Smooth muscle cell (in vitro differentiated cells): Measurements from ENCODE around the gene OSBP2. TPM values are rescaled to one million over a fixed set of nuclear protein-coding genes. Genes with fewer than 3 reads are reported as not detected.

Experiments used
- DNase-seq: peaks from one replicate; lab custom pipeline; 2025; ENCODE audit not compliant: unreplicated experiment; lab: John Stamatoyannopoulos, UW
- H2AFZ ChIP-seq: fragments of 200-600 bp; sonication (generic); 2 replicates; pipeline ENCODE4 v1.6.0; 2016; ENCODE audit warnings: antibody characterized with exemption, low read depth, mild to moderate bottlenecking
- H3F3A ChIP-seq: fragments of 200-600 bp; sonication (generic); 2 replicates; pipeline ENCODE4 v1.6.0; 2017; ENCODE audit warnings: antibody characterized with exemption, low read depth
- H3K27ac ChIP-seq: fragments of 200-600 bp; sonication (generic); 2 replicates; pipeline ENCODE4 v1.5.1; 2016; ENCODE audit warnings: low read depth, mild to moderate bottlenecking
- H3K27me3 ChIP-seq: fragments of 200-600 bp; sonication (generic); 2 replicates; pipeline ENCODE4 v1.6.1; 2016; ENCODE audit warnings: low read depth, mild to moderate bottlenecking
- H3K36me3 ChIP-seq: fragments of 200-600 bp; sonication (generic); 2 replicates; pipeline ENCODE4 v1.5.1; 2016; ENCODE audit warnings: low read depth
- H3K4me1 ChIP-seq: fragments of 200-600 bp; sonication (generic); 2 replicates; pipeline ENCODE4 v1.5.1; 2016; ENCODE audit warnings: low read depth
- H3K4me2 ChIP-seq: fragments of 200-600 bp; sonication (generic); 2 replicates; pipeline ENCODE4 v1.6.0; 2016; ENCODE audit warnings: mild to moderate bottlenecking
- H3K4me3 ChIP-seq: fragments of 200-600 bp; sonication (generic); 2 replicates; pipeline ENCODE4 v1.5.1; 2016; ENCODE audit warnings: mild to moderate bottlenecking
- H3K79me2 ChIP-seq: fragments of 200-600 bp; sonication (generic); 2 replicates; pipeline ENCODE4 v1.6.0; 2016; ENCODE audit warnings: low read depth, mild to moderate bottlenecking
- H3K9ac ChIP-seq: fragments of 200-600 bp; sonication (generic); 2 replicates; pipeline ENCODE4 v1.6.0; 2016; ENCODE audit warnings: low read depth
- H3K9me3 ChIP-seq: fragments of 200-600 bp; sonication (generic); replicated peaks from 2 replicates; pipeline ENCODE4 v1.5.1; 2016; ENCODE audit warnings: low read depth
- H4K20me1 ChIP-seq: fragments of 200-600 bp; sonication (generic); 2 replicates; pipeline ENCODE4 v1.6.0; 2016; ENCODE audit warnings: low read depth
- CTCF ChIP-seq: fragments of 200-600 bp; sonication (generic); IDR thresholded peaks from 2 replicates; pipeline ENCODE4 v1.5.1; 2017; ENCODE audit warnings: borderline replicate concordance, mild to moderate bottlenecking, antibody characterized with exemption; ENCODE audit not compliant: insufficient read depth, poor library complexity, severe bottlenecking
- WGBS: methylation state at CpG from one replicate; pipeline ENCODE4 v1.1.7; 2016; ENCODE audit warnings: low lambda C conversion rate; 5-methylcytosine and 5-hydroxymethylcytosine counted together
- polyA plus RNA-seq: library from polyadenylated mRNA; unstranded; fragments of >200 nt; fragmentation: Nextera tagmentation; extraction: Ambion mirVana; gene quantifications from 2 replicates; pipeline ENCODE4 v1.2.1, GENCODE V29; 2016
- total RNA-seq: library from RNA; depleted of rRNA; stranded (reverse); fragments of >200 nt; gene quantifications from 2 replicates; pipeline ENCODE4 v1.2.3, GENCODE V29; 2014

The OSBP2 gene
- total and polyA plus RNA-seq, 2 experiments from 2014 or later, result 4.6 to 4.9 TPM

GRCh38 chr22:30667494-30668385 is 26.9 kb upstream of the OSBP2 start, which contains the start of gene DUSP18:
Gene DUSP18, minus strand, starts transcription at chr22:30667875. Its CDS starts 3,872 bp downstream, at chr22:30664003.
- Histone ChIP-seq H3K9me3 (no peaks in the 10 kb centered on the region), H3F3A (no peaks in the 10 kb centered on the region), H2AFZ (peak within 1 kb of the TSS; percentile 85), H3K9ac (peak within 1 kb of the TSS; percentile 35), H3K36me3 (no peaks in the 10 kb centered on the region), H4K20me1 (no peaks in the 10 kb centered on the region), H3K79me2 (no peaks in the 10 kb centered on the region), H3K4me2 (peak within 1 kb of the TSS; percentile 93), H3K27ac (no peak within 1 kb of the TSS), H3K27me3 (peaks cover 3% of the 10 kb centered on the region), H3K4me3 (peak within 1 kb of the TSS; percentile 51), H3K4me1 (peaks cover 11% of the 10 kb centered on the region)
- 1% methylated on average over 58 of the region's 77 CpGs for WGBS
- peak; percentile 88 for DNase-seq
- TF ChIP-seq CTCF, result peak; percentile 35

- no peak for DNase-seq
- H3F3A ChIP-seq, result no peaks in the 10 kb centered on the region
- 19% methylated on average over 10 of the region's 10 CpGs for WGBS
- H3K4me1 ChIP-seq, result peaks cover 11% of the 10 kb centered on the region
- peak overlapping the region; percentile 85 for H2AFZ ChIP-seq
- H3K9me3 ChIP-seq, result no peaks in the 10 kb centered on the region
- H3K9ac ChIP-seq, result no peak overlapping the region
- no peak overlapping the region for H3K27ac ChIP-seq
- H3K36me3 ChIP-seq, result no peaks in the 10 kb centered on the region
- H3K27me3 ChIP-seq, result peaks cover 3% of the 10 kb centered on the region
- peak overlapping the region; percentile 51 for H3K4me3 ChIP-seq
- H4K20me1 ChIP-seq, result no peaks in the 10 kb centered on the region
- no peak for TF ChIP-seq CTCF
- no peaks in the 10 kb centered on the region for H3K79me2 ChIP-seq
- peak overlapping the region; percentile 93 for H3K4me2 ChIP-seq
Measured at GRCh38 chr22:30668386-30668710, 26.3 kb upstream of the OSBP2 start.

- peaks cover under 1% of the 10 kb centered on the region for H3K27me3 ChIP-seq
- H3K79me2 ChIP-seq, result no peaks in the 10 kb centered on the region
- peaks cover 11% of the 10 kb centered on the region for H3K4me1 ChIP-seq
- no peak overlapping the region for H3K9ac ChIP-seq
- no peak overlapping the region for H3K4me2 ChIP-seq
- DNase-seq, result no peak
- whole genome bisulfite sequencing, result 90% methylated on average over 3 of the region's 3 CpGs
- H3K36me3 ChIP-seq, result no peaks in the 10 kb centered on the region
- H4K20me1 ChIP-seq, result no peaks in the 10 kb centered on the region
- H3K27ac ChIP-seq, result no peak overlapping the region
- no peak for TF ChIP-seq CTCF
- no peak overlapping the region for H2AFZ ChIP-seq
- no peaks in the 10 kb centered on the region for H3F3A ChIP-seq
- no peaks in the 10 kb centered on the region for H3K9me3 ChIP-seq
- H3K4me3 ChIP-seq, result no peak overlapping the region
Measured at GRCh38 chr22:30671071-30671470, 23.6 kb upstream of the OSBP2 start.
